Pulmonary artery endothelial cell (primary cell): ENCODE results near the gene ARHGAP33. TPM values are rescaled to one million over a fixed set of nuclear protein-coding genes. Genes with fewer than 3 reads are reported as not detected.

Experiments
- DNase-seq: peaks from one replicate; pipeline ENCODE4 v3.0.0-alpha.2; 2011; ENCODE audit warnings: low read depth, low spot score
- total RNA-seq: library from RNA; depleted of rRNA; stranded (reverse); fragments of >200 nt; gene quantifications from 2 replicates; pipeline ENCODE4 v1.2.3, GENCODE V29; 2014

The ARHGAP33 gene
- total RNA-seq, 1 donor from 2014 or later, result 2.7 TPM

DNA sequence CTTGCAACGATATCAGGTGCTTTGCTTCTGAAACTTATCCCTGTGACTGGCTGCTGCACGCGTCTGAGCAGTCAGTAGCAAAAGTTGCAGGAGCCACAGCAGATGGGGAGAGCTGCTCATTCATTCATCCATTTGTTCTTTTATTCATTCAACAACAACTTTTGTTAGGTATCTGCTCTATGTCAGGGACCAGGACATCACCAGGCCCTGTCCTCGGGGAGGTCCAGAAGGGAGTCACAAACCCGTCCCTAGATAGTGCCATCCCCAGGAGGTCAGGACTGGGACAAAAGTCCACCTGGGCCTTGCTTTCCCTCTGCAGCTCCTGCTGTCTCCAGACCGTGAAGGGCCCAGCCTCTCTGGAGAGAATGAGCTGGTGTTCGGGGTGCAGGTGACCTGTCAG lies 2.6 kb downstream of the ARHGAP33 start:
- no peak for DNase-seq

DNA sequence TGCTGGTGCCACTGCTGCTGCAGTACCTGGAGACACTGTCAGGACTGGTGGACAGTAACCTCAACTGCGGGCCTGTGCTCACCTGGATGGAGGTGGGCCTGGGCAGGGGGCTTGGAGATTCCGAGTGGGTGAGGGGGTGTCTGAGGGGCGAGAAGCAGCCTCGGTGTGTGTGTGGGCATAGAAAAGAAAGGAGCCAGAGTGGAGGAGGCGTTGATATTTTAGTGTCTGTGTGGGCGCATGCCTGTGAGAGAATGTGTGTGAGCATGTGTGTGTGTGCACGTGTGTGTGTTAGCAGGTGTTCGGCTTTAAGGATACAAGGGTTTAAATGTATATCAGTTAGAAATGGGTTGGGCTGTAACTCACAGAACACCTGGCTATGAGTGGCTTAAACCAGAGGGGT lies 3.7 kb downstream of the ARHGAP33 start:
- no peak for DNase-seq

DNA sequence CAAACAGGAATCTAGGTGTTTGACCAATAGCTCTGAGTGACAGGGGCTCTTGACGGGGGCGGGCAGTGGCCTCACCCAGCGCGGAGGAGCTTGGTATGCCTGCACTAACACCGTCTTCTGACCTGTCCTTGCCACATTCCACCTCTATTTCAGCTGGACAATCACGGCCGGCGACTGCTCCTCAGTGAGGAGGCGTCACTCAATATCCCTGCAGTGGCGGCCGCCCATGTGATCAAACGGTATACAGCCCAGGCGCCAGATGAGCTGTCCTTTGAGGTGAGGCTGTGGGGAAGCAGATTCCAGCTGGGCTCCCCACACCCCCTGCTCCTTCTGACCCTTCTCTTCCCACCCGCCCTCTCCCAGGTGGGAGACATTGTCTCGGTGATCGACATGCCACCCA lies 4.7 kb downstream of the ARHGAP33 start:
- DNase-seq, result no peak

DNA sequence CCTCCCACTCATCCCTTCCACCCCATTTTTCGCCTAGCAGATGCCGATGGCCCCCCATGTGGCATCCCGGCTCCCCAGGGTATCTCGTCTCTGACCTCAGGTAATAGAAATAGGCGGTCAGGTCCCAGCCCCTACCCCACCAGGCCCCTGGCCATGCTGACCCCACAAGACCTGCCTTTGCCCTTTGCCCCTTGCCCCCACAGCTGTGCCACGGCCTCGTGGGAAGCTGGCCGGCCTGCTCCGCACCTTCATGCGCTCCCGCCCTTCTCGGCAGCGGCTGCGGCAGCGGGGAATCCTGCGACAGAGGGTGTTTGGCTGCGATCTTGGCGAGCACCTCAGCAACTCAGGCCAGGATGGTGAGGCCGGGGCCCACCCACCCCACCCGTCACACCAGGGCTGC lies 5.4 kb downstream of the ARHGAP33 start:
- no peak for DNase-seq

DNA sequence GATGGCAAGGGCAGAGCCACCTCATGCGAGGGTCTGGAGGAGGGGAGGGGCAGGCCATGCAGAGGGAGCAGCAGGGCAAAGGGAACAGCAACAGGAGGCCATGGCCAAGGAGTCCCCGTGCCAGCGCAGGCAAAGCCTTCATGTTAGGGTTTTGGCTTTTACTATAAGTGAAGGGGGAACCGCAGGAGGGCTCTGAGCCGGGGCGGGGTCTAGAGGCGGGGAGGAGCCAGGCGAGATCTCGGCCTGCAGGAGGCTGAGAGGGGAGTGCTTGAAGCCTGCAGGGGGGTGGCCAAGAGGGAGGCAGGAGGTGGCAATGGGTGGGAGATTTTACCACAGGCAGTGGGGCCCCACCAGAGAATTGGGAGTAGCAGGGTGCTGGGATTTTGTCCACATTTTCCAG lies 6.3 kb downstream of the ARHGAP33 start:
- no peak for DNase-seq

DNA sequence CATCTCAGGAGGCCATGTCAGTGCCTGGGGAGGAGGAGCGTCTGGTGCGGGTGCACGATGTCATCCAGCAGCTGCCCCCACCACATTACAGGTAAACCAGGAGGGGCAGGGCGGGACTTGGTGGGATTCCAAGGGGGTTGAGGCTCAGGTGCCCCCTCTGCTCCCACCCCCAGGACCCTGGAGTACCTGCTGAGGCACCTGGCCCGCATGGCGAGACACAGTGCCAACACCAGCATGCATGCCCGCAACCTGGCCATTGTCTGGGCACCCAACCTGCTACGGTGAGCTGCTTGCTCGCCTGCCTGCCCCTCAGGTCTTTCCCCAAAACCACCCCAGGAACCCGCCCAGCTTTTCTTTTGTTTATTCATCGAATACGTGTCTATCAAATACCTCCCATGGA lies 7.2 kb downstream of the ARHGAP33 start:
- no peak for DNase-seq

DNA sequence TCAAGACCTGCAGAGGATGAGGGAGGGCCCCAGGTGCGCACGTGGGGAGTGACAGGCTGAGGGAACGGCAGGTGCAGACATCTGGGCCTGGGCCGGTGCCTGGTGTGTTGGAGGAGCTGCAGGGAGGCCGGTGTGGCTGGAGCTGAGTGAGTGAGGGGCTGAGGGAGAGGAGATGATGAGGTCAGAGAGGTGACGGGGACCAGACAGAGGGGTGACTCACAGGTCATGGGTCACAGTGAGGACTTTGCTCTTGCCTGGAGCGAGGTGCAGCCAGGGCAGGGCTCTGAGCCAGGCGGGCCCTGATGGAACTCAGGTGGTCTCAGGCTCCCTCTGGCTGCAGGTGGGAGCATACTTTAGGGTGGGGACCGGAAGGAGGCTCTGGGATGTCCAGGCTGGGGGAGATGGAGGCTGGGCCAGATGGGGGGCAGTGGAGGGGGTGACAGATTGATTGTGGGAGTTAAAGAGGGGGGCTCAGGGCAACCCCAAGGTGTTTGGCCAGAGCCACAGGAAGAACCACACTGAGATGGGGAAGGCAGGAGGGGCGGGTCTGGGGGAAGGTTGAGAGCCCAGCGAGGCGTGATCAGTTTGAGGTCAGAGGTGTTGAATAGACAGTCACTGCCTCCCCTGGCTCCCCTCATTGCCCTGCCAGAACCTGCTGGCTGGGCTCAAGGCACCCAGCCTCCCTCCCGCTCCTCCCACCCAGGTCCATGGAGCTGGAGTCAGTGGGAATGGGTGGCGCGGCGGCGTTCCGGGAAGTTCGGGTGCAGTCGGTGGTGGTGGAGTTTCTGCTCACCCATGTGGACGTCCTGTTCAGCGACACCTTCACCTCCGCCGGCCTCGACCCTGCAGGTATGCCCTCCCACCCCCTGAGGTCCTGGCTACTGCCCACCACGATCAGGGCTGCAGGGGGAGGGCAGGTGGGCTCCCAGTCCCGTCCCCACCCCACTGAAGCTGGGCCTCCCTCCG lies 8.4 kb downstream of the ARHGAP33 start:
- DNase-seq, result no peak

DNA sequence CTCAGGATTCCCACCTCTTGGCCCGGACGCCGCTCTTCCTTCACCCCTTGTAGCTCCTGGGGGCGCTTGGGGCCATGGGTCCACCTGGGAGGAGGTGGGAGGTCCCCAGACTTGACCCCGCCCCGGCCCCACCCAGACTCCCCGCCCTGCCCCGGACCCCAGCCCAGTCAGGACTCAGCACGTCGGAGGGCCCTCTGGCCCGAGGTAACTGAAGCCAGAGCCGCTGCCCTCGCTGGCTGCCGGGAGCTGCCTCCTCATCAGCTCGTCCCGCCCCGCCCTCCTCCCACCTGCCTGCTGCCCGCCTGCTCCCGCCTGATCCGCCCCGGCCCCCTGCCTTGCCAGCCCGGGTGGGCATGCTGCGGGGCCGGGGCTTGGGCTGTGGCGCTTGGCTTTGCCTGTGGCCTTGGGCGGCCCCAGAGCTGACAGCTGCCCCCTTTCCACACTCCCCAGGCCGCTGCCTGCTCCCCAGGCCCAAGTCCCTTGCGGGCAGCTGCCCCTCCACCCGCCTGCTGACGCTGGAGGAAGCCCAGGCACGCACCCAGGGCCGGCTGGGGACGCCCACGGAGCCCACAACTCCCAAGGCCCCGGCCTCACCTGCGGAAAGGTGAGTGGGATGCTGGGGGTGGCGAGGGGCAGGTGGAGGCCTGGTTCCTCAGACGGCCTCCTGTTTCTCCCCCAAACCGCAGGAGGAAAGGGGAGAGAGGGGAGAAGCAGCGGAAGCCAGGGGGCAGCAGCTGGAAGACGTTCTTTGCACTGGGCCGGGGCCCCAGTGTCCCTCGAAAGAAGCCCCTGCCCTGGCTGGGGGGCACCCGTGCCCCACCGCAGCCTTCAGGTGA lies 9.4 kb downstream of the ARHGAP33 start:
- DNase-seq, result no peak

DNA sequence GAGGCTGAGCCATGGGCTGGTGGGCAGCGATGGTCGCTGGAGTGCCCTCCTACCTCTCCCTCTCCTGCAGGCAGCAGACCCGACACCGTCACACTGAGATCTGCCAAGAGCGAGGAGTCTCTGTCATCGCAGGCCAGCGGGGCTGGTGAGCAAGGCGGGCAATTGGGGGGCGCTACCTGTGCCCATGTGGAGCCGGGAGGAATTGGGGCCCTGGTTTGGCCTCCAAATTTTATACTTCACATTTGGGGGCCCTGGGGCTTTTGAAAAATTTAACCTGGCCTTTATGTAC lies 9.9 kb downstream of the ARHGAP33 start:
- no peak for DNase-seq

DNA sequence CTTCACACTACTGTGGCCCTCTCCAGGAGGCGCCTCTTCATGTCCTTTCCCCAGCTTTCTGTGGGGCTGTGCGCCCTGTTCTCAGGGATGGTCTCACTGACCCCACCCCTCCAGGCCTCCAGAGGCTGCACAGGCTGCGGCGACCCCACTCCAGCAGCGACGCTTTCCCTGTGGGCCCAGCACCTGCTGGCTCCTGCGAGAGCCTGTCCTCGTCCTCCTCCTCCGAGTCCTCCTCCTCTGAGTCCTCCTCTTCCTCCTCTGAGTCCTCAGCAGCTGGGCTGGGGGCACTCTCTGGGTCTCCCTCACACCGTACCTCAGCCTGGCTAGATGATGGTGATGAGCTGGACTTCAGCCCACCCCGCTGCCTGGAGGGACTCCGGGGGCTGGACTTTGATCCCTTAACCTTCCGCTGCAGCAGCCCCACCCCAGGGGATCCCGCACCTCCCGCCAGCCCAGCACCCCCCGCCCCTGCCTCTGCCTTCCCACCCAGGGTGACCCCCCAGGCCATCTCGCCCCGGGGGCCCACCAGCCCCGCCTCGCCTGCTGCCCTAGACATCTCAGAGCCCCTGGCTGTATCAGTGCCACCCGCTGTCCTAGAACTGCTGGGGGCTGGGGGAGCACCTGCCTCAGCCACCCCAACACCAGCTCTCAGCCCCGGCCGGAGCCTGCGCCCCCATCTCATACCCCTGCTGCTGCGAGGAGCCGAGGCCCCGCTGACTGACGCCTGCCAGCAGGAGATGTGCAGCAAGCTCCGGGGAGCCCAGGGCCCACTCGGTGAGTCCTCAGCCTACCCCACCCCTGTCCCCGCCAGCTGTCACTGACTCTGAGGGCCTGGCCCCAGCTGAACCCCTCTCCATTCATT lies 11.2 kb downstream of the ARHGAP33 start:
- no peak for DNase-seq

DNA sequence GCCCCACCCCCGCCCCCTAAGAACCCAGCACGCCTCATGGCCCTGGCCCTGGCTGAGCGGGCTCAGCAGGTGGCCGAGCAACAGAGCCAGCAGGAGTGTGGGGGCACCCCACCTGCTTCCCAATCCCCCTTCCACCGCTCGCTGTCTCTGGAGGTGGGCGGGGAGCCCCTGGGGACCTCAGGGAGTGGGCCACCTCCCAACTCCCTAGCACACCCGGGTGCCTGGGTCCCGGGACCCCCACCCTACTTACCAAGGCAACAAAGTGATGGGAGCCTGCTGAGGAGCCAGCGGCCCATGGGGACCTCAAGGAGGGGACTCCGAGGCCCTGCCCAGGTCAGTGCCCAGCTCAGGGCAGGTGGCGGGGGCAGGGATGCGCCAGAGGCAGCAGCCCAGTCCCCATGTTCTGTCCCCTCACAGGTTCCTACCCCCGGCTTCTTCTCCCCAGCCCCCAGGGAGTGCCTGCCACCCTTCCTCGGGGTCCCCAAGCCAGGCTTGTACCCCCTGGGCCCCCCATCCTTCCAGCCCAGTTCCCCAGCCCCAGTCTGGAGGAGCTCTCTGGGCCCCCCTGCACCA lies 11.9 kb downstream of the ARHGAP33 start:
- DNase-seq, result no peak

DNA sequence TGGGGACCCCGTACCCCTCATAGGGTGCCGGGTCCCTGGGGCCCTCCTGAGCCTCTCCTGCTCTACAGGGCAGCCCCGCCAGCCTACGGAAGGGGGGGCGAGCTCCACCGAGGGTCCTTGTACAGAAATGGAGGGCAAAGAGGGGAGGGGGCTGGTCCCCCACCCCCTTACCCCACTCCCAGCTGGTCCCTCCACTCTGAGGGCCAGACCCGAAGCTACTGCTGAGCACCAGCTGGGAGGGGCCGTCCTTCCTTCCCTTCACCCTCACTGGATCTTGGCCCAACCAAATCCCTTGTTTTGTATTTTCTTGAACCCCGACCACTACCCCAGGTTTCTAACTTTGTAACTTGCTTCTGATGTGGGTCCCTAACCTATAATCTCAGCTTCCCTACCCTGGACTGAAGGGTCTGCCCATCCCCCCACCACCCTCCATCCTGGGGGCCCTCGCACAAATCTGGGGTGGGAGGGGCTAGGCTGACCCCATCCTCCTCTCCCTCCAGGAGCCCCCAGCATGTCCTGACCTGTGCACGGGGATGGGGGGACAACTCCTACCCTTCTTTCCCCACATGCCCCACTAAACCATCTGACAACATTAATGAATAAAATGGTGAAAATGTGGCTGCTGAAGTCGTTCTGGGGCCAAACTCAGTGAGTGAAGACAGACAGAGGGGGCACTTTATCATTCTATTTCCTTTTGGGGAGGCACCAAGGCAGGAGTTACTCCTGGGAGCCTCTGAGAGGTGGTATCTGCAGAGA lies 13.0 kb downstream of the ARHGAP33 start:
- no peak for DNase-seq

DNA sequence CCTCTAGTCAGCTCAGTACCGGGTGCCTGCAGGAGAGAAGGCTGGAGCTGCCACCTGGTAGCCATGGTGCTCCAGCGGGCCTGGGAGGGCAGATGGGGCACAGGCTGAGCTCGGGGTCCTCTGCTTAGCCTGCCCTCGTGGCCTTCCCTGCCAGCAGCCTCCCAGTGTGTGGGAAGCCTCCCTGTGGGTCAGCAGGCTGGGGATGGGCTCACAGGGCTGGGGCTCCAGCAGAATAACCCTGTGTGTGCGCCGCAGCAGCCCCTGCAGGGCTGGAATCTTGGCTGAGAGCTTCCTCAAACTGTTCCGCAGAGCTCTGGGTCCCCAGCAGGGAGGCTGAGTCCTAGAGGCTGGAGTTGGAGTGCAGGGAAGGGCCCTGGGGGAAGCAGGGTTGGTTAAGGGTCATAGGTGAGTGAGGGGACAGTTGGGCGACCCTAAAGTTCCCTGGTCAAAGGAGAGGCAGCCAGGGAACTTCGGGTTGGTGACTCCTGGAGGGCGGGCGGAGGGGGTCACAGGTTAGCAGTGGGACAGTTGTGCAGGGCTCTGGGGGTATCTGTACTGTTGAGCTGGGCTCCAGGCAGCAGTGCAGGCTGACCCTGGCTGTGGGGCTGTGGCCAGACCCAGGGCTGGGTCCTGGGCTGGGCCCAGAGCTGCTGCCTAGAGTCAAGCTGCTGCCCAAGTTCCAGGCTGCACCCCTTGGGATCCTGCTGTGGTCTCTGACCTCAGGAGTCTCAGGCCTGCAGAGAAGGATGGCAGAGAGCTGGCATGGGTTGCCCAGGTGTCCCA lies 14.0 kb downstream of the ARHGAP33 start:
- no peak for DNase-seq

DNA sequence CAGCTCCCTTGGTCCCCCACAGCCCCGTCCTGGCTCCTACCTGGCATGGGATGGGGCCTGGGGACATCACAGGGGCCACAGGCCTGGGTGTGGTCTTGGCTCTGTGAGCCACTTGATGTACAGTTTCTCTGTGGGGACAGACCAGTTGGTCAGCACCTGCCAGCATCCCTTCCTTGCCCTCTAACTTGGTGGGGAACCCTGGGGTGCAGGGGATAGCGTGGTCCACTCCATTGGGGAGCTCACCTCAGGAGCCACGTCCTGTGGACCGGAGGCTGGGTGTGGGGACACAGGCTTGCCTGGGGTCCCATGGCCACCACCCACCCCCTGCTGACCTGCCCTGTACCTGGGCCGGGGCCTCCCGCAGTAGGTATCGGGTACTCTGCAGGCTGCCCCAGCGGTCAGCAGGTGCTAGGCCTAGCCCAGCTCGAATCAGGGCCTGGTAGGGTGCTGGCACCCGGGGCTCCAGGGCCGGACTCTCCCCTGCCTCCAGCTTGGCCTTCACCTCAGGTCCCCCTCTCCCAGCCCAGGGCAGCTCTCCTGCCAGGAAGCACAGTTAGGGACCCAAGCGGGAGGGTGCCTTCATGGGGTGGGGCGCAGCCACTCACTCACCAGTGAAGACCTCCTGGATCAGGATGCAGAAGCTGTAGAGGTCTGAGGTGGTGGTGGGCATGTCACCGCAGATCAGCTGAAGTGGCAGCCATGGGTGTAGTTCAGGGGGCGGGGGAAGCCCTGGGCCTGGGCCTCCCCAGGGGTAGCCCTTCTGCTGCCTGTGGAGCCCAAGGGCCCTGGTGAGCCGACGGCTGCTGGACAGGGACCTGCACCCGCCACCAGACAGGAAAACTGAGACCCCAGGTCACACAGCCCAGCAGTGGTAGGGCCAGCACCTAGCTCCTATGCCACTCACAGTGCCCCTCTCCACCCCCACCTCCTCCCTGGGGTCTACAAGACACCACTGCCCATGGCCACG lies 14.9 kb downstream of the ARHGAP33 start:
- no peak for DNase-seq

DNA sequence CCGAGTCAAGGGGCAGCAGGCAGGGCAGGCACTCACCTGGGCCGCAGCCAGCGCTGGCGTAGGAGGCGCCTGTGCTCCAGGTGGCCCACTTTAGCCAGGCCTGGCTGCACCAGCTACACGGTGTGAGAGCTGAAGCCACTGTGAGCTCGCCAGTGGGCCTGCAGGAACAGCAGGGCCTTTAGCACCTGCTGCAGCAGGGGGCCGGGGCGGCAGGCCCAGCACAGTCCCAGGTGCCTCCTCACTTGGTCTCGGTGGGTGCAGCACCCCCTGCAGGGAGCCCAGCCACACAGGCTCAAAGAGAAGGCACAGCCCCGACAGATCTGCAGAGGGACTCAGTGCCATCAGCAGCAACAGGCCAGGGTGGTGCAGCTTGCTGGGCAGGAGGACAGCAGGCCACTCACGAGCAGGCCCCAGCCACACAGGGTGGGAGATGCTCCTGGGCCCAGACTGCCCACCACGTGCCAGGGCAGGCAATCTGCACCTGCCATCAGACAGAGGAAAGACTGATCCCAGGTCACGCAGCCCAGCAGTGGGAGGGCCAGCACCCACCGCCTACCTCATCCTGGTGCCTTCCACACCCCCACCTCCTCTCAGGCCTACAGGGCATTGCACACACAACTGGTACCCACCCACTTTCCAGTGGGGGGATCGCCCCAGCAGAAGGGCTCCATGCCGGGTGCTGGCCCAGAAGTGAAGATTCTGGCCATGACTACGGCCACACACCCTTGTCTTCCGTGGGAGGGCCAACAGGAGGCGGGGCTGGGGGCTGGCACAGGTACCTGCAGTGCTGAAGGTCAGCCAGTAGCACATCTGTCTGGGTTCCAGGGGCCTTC lies 15.8 kb downstream of the ARHGAP33 start:
- no peak for DNase-seq

DNA sequence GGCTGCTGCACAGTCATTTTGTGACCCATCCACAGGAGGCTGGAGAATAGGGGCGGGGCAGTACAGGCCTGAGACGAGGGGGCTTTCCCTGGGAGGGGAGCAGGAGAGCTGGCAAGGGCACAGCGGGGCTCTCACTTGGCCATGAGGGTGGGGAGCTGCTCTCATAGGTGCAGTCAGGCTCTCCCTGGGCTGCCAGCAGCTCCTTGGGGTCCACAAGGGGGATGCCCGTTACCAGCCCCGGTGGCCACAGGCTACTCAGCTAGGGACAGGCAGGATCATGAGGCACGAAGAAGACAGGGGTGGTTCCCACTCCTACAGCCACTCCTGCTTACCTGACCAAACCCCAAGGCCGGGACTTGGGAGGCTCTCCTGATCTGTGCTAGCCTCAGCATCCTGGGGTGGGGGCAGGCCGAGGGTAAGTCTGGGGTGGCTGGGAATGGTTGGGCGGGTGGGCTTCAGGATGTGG lies 16.5 kb downstream of the ARHGAP33 start:
- DNase-seq, result no peak

DNA sequence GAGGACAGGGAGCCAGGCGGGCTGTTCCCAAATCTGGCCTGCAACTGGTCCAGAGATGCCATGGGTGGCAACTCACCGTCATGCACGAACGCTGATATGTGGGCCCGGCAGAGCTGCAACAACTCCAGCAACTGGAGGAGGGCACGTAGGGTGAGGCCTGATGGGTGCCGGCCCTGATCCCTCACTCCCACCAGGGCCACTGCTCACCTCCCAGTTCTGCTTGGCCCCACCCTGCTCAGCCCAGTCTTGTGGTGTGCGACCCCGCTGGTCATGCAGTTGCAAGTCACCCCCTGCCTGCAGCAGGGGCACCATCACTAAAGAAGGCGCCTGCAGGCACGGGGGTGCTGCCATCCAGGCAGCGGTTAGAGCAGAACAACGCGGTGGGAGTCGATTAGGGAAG lies 16.9 kb downstream of the ARHGAP33 start:
- DNase-seq, result no peak

DNA sequence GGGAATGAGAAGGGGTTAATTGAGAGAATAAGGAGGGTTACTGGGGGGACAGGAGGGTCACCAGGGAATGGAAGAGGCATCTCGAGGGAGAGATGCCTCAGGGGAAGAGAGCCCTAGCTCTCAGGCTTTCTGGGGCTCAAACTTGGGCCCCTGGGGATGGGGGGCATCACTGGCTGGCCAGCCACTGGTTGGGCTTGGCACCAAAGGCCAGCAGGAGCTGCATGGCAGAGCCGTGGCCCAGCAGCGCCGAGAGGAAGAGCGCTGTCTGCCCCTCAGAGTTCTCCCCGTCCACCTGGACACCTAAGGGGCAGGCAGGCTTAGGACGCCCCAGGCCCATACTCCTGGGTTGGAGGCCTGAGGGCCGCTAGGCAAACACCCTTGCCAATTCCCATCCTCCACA lies 17.5 kb downstream of the ARHGAP33 start:
- no peak for DNase-seq
